NCI-H460 (cell line): ENCODE results near the gene DRD2. TPM values are rescaled to one million over a fixed set of nuclear protein-coding genes. Genes with fewer than 3 reads are reported as not detected.

Source experiments
- DNase-seq: peaks from one replicate; pipeline ENCODE4 v3.0.0-alpha.2; 2016; ENCODE audit warnings: low read depth; ENCODE audit errors: extremely low read depth
- total RNA-seq: library from RNA; depleted of rRNA; stranded (reverse); fragments of >200 nt; shearing (Covaris generic); gene quantifications from 2 replicates; pipeline ENCODE4 v1.2.3, GENCODE V29; 2014

The DRD2 gene
- total RNA-seq, 1 experiment from 2014 or later: not detected

- DNase-seq: no peak
Measured at GRCh38 chr11:113405724-113406478, 69.3 kb downstream of the DRD2 start.

GRCh38 chr11:113404859-113405430, 70.3 kb downstream of the DRD2 start:
- no peak for DNase-seq

- peak; percentile 5 for DNase-seq
Measured at GRCh38 chr11:113401718-113402117, 73.5 kb downstream of the DRD2 start.

GRCh38 chr11:113400631-113401230, 74.5 kb downstream of the DRD2 start:
- DNase-seq: no peak

GRCh38 chr11:113398669-113399430, 76.3 kb downstream of the DRD2 start:
- no peak for DNase-seq

- DNase-seq: no peak
Measured at GRCh38 chr11:113397821-113398220, 77.4 kb downstream of the DRD2 start.

GRCh38 chr11:113397212-113397611, 78.0 kb downstream of the DRD2 start:
- no peak for DNase-seq

- DNase-seq: no peak
Measured at GRCh38 chr11:113396690-113397089, 78.5 kb downstream of the DRD2 start.

- no peak for DNase-seq
Measured at GRCh38 chr11:113395782-113396336, 79.3 kb downstream of the DRD2 start.

- DNase-seq: no peak
Measured at GRCh38 chr11:113394919-113395318, 80.3 kb downstream of the DRD2 start.

GRCh38 chr11:113393501-113393985, 81.7 kb downstream of the DRD2 start:
- no peak for DNase-seq

GRCh38 chr11:113392236-113392921, 82.8 kb downstream of the DRD2 start:
- DNase-seq: no peak

- no peak for DNase-seq
Measured at GRCh38 chr11:113389272-113389671, 85.9 kb downstream of the DRD2 start.

- no peak for DNase-seq
Measured at GRCh38 chr11:113387605-113388211, 87.5 kb downstream of the DRD2 start, which contains the start of gene ANKK1. TSS of gene ANKK1 (plus strand) at chr11:113387779. CDS start at chr11:113387885, 106 bp downstream.

GRCh38 chr11:113386866-113387265, 88.3 kb downstream of the DRD2 start:
- DNase-seq: no peak

GRCh38 chr11:113385749-113386148, 89.4 kb downstream of the DRD2 start:
- no peak for DNase-seq

- DNase-seq: no peak
Measured at GRCh38 chr11:113384551-113384950, 90.6 kb downstream of the DRD2 start.

- no peak for DNase-seq
Measured at GRCh38 chr11:113382121-113382520, 93.1 kb downstream of the DRD2 start.

GRCh38 chr11:113378692-113379091, 96.5 kb downstream of the DRD2 start:
- no peak for DNase-seq
